ENCODE results near the gene KHK. TPM values are rescaled to one million over a fixed set of nuclear protein-coding genes. Genes with fewer than 3 reads are reported as not detected.
"Not testable (repeated sequence)": the region's sequence is repeated elsewhere in the genome, so short reads cannot be mapped to it uniquely, and the experiment has no call there.

KHK gene
- total RNA-seq, 1 donor: 0.52 TPM

DNA sequence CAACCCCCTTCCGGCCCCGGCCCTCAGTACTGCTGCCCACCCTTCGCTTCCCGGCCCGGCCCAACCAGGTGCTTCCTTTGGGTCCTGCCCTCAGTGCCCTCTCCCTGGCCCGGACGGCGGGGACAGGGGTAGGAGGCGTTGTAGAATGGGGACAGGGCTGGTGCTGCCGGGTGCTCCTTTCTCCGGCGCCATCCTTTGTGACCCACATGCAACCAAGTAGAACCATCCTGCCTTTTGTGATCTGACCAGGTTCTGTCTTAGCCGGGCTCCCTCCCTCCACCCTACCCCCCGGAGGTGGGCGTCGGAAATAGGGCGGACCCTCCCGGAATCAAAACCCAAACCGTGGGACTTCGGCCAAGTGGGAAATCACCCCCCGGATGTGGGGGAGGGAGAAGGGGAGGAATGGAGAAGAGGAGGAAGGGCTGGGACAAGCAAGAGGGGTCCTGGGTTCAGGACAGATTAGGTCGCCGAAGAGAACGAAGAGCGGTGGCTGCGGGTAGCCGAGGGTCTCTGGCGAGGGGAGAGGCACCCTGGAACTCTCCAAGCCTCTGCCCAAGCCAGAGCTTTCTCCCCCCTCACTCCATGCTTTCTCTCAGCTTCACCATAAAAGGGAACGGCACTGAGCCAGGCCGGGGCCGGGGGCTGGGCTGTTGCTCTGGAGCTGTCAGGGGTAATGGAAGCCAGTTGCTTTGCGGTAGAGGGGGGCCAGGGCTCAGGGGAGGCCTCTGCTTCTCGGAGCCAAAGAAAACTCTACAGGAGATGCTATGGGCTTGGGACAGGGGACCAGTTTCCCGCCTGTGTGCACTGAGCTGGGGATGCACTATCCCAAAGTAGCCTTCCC is 14.4 kb upstream of the KHK start:
- no peaks in the 10 kb centered on the region for H3K27me3 ChIP-seq (ENCODE audit: insufficient read depth, low read length)
- no peaks in the 10 kb centered on the region for H3K9me3 ChIP-seq (ENCODE audit: low read depth, low read length)
- H3K4me3 ChIP-seq (ENCODE audit: low read length): peak overlapping the region; percentile 94
- H3K4me1 ChIP-seq (ENCODE audit: insufficient read depth, low read length): peaks cover 53% of the 10 kb centered on the region

DNA sequence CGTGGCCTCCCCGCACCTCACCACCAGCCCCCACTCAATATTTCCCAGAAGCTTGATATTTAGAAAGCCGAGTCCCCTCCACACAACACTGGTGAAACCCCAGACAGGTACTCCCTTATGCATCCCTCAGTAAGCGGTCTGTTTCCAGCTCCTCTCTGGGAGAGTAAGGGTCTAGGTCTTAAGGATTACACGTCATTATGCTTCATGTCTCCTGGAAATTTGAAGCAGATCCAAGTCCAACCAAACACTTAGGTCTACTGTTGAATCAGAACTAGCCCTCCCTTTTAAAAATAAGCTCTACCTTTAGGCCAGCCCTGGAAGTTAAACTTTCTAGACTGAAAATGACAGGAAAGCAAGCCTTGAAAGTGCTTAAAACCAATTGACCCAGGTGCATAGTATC is 13.7 kb upstream of the KHK start:
- H3K27me3 ChIP-seq (ENCODE audit: insufficient read depth, low read length): no peaks in the 10 kb centered on the region
- H3K4me3 ChIP-seq (ENCODE audit: low read length): no peak overlapping the region
- H3K4me1 ChIP-seq (ENCODE audit: insufficient read depth, low read length): peaks cover 53% of the 10 kb centered on the region
- H3K9me3 ChIP-seq (ENCODE audit: low read depth, low read length): no peaks in the 10 kb centered on the region

DNA sequence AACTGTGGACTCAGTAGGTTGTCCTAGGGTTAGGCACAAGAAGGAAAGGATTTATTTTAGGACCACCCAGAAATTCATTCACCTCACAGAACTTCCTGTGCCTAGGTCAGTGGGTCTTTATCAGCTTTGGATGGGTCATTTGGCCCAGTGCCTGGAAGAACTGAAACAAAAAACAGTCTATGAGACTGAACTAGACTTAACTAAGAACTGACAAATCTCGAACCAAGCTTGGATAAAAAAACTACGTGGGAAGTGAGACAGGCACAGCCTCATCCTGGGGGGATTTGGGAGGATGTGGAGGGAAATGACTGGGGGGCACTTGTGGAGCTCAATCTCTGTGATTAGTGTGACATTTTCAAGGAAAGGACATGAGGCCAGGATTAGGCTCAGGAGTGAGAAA is 12.8 kb upstream of the KHK start:
- no peaks in the 10 kb centered on the region for H3K27me3 ChIP-seq (ENCODE audit: insufficient read depth, low read length)
- H3K9me3 ChIP-seq (ENCODE audit: low read depth, low read length): no peaks in the 10 kb centered on the region
- no peak overlapping the region for H3K4me3 ChIP-seq (ENCODE audit: low read length)
- H3K4me1 ChIP-seq (ENCODE audit: insufficient read depth, low read length): peaks cover 53% of the 10 kb centered on the region

DNA sequence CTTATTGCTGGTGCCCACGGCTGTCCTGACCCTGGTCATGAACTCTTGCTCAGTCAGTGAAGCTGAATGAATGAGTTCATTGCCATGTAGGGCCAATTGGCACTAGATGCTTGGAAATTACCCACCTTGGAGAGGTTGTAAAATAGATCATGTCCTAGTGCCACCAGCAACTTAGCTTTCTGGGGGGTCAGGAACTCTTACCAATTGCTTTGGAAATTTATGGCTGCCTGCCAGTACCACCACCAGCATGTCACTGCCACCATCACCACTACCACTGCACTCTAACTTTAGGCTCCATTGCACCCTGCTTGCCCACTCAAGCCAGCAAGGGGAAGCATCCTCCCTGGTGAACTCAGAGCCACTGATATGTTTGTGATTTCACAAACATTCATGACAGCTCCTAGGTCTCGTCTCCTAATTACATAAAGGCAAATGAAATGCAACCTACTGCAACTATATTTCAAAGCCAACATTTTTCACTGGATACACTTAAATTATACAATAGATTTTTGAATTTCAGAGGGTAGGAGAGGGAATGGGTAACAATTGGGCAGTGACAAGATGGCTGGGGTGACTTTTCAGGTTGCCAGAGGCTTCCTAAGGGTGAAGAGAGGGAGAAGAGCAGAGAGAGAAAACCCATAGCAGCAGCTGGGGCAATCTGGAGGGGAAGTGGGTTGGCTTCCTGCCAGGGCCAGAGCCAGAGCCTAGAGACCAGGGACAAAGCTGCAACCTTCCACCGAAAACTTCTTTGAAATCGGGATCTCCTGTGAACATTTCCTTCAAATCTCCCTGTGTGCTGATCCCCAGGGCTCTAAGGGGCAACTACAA is 11.6 kb upstream of the KHK start:
- Histone ChIP-seq H3K27me3 (ENCODE audit: insufficient read depth, low read length) (no peaks in the 10 kb centered on the region), H3K4me3 (ENCODE audit: low read length) (no peak overlapping the region), H3K9me3 (ENCODE audit: low read depth, low read length) (no peaks in the 10 kb centered on the region), H3K4me1 (ENCODE audit: insufficient read depth, low read length) (peaks cover 58% of the 10 kb centered on the region)

DNA sequence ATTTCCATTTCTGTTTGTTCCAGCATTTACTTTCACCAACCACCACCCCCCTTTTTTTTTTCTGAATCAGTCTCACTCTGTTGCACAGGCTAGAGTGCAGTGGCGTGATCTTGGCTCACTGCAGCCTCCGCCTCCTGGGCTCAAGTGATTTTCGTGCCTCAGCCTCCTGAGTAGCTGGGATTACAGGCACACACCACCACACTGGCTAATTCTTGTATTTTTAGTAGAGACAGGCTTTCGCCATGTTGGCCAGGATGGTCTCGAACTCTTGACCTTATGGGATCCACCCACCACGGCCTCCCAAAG is 11.1 kb upstream of the KHK start:
- H3K9me3 ChIP-seq (ENCODE audit: low read depth, low read length); H3K27me3 ChIP-seq (ENCODE audit: insufficient read depth, low read length); H3K4me3 ChIP-seq (ENCODE audit: low read length): not testable (repeated sequence)
- peaks cover 52% of the 10 kb centered on the region for H3K4me1 ChIP-seq (ENCODE audit: insufficient read depth, low read length)

DNA sequence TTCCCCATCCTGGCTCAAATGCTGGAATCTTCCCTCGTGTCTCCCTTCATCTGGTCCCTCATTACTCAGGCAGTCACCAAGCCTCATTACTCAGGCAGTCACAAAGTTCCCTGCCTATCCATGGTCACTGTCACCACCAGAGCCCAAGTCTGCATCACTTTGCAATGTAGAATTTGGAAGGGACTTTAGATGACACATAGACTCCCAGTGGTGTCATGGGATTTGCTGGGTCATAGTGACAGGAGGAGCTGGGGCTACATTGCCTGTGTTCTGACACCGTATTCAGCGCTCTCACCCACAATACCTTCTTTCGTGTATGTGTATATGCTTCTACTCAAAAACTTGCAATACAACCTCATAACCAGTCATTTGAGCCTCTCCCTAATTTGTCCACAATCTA is 10.2 kb upstream of the KHK start:
- H3K9me3 ChIP-seq (ENCODE audit: low read depth, low read length): no peaks in the 10 kb centered on the region
- H3K4me3 ChIP-seq (ENCODE audit: low read length): no peak overlapping the region
- H3K4me1 ChIP-seq (ENCODE audit: insufficient read depth, low read length): peaks cover 54% of the 10 kb centered on the region

DNA sequence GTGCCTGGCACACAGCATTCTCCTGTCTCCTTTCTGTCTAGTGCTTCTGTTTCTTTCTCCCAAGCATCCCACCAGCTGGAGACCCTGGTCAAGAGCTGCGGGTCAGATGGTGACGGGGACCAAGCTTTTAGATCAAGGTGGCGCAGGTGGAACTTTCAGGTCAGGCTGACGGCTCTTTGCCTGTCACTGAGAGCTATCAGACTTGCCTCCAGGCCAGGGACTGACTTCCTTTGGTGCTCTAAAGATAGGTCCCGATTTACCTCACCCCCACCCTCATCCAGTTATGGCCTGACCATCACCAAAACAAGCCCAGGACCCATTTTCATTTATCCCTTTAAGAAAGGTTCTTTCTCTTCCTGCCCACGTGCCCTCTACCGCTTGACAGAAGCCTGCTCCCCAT is 9.3 kb upstream of the KHK start:
- peaks cover 59% of the 10 kb centered on the region for H3K4me1 ChIP-seq (ENCODE audit: insufficient read depth, low read length)

More for the DNA sequence above, 10.2 kb upstream of the KHK start:
- H3K27me3 ChIP-seq (ENCODE audit: insufficient read depth, low read length): no peaks in the 10 kb centered on the region

DNA sequence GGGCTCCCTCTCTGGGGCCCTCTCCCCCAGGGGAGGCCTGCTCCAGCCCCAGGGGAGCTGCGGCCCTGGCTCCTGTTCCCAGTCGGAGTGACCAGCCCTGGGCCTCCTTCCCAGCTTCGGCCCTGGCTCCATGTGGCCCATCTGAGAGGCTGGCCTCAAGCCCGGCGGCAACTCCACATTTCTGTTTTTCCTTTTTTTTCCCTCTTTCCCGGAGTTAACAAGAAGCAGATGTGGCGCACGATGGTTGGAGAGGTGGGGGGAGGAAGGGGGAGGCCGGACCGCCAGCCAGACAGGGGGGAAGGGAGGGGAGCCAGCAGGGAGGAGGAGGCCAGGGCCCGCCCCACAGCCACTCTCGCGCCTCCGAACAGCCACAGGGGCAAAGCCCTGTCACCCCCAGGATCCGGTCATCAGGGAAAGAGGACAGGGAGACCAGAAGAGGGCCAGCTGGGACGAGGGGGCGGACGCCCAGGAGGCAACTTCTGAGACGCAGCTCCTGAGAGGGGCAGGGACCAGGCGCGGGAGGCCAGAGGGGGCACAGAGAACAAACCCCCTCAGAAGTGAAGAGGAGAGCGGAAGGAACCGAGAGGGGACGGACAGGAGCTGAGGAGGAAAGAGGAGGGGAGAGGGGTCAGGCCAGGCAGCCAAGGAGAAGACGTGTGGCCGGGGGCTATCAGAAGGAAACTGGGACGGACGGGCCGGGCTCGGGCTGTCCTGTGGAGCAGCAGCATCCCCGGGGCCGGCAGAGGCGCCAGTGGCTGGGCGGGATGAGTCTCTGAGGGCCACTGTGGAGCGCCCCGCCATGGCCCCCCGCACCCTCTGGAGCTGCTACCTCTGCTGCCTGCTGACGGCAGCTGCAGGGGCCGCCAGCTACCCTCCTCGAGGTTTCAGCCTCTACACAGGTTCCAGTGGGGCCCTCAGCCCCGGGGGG is 8.0 kb upstream of the KHK start, which contains the start of gene EMILIN1:
EMILIN1 (plus strand) TSS at position 349 of the 928 bp plus-strand sequence; CDS start at position 800, 451 bp downstream.
- H3K4me3 ChIP-seq (ENCODE audit: low read length): no peak within 1 kb of the TSS
- H3K9me3 ChIP-seq (ENCODE audit: low read depth, low read length): no peaks in the 10 kb centered on the region
- peaks cover 53% of the 10 kb centered on the region for H3K4me1 ChIP-seq (ENCODE audit: insufficient read depth, low read length)
- H3K27me3 ChIP-seq (ENCODE audit: insufficient read depth, low read length): no peaks in the 10 kb centered on the region

More for the DNA sequence above, 9.3 kb upstream of the KHK start:
- no peaks in the 10 kb centered on the region for H3K9me3 ChIP-seq (ENCODE audit: low read depth, low read length)
- H3K27me3 ChIP-seq (ENCODE audit: insufficient read depth, low read length): no peaks in the 10 kb centered on the region
- no peak overlapping the region for H3K4me3 ChIP-seq (ENCODE audit: low read length)

DNA sequence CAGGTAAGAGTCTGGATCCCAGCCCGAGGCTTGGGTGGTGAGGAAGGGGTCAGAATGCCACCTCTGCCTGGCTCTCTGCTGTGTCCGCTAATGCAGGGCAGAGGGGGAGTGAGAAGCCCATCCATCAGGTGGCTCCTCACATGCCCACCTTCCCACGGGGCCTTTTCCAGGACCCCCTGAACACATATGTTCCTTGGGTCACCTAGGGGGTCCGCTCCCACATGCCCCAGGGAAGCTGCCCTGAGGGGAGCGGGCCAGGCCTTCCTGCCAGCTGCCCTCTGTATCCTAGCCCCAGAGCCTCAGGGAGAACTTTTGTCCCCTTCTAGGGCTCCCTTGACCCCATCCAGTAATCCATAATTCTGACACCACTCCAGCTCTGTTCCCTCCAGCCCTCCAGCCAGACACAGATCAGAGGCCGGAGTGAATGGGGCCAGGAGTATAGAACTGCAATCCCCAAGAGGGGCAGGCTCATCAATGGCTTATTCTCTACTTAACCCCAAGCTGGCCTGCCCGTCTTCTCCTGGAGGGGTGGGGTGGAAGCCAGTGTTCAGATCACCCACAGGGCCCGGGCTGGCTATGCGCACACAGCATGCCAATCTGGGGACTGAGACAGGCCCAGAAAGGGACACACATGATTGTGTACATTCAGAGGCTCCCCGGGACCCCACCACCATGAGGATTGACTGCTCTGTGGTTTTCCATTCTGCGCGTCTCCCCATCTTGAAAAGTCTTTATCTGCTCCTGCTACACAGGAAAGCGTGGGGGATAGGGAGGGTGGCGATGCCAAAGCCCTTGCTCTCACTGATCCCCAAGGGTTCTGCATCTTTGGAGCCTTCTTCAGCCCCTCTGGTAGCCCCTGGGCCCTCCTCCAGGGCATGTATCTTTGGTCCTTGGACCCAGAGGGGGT is 7.1 kb upstream of the KHK start:
- H3K9me3 ChIP-seq (ENCODE audit: low read depth, low read length): no peaks in the 10 kb centered on the region
- no peak overlapping the region for H3K4me3 ChIP-seq (ENCODE audit: low read length)
- H3K4me1 ChIP-seq (ENCODE audit: insufficient read depth, low read length): peaks cover 45% of the 10 kb centered on the region
- no peaks in the 10 kb centered on the region for H3K27me3 ChIP-seq (ENCODE audit: insufficient read depth, low read length)

DNA sequence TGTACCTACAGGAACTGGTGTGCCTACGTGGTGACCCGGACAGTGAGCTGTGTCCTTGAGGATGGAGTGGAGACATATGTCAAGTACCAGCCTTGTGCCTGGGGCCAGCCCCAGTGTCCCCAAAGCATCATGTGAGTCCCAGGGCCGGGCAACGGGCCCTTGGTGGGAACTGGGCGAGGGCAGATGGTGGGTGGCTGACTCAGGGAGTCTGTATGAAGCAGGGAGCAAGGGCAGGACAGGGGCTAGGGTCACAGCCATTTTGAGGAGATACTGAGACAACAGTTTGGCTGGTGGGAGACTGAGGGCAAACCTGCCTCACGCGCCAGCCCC is 6.5 kb upstream of the KHK start:
- Histone ChIP-seq H3K4me3 (ENCODE audit: low read length) (no peak overlapping the region), H3K27me3 (ENCODE audit: insufficient read depth, low read length) (no peaks in the 10 kb centered on the region), H3K9me3 (ENCODE audit: low read depth, low read length) (no peaks in the 10 kb centered on the region), H3K4me1 (ENCODE audit: insufficient read depth, low read length) (peaks cover 44% of the 10 kb centered on the region)

DNA sequence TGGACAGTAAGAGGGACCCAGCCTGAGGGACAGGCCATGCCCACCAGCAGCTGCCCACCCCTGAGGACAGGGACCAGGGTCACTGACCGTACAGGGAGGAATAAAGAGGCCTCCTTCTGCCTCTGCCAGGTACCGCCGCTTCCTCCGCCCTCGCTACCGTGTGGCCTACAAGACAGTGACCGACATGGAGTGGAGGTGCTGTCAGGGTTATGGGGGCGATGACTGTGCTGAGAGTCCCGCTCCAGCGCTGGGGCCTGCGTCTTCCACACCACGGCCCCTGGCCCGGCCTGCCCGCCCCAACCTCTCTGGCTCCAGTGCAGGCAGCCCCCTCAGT is 6.0 kb upstream of the KHK start:
- no peaks in the 10 kb centered on the region for H3K27me3 ChIP-seq (ENCODE audit: insufficient read depth, low read length)
- no peak overlapping the region for H3K4me3 ChIP-seq (ENCODE audit: low read length)

DNA sequence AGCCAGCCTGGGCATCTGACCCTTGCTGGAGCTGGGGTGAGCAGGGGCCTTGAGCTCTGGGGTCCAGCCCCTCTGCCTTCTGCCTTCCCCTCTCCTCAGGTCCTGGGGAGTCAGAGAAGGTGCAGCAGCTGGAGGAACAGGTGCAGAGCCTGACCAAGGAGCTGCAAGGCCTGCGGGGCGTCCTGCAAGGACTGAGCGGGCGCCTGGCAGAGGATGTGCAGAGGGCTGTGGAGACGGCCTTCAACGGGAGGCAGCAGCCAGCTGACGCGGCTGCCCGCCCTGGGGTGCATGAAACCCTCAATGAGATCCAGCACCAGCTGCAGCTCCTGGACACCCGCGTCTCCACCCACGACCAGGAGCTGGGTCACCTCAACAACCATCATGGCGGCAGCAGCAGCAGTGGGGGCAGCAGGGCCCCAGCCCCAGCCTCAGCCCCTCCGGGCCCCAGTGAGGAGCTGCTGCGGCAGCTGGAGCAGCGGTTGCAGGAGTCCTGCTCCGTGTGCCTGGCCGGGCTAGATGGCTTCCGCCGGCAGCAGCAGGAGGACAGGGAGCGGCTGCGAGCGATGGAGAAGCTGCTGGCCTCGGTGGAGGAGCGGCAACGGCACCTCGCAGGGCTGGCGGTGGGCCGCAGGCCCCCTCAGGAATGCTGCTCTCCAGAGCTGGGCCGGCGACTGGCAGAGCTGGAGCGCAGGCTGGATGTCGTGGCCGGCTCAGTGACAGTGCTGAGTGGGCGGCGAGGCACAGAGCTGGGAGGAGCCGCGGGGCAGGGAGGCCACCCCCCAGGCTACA is 4.4 kb upstream of the KHK start:
- Histone ChIP-seq H3K4me1 (ENCODE audit: insufficient read depth, low read length) (peaks cover 45% of the 10 kb centered on the region), H3K27me3 (ENCODE audit: insufficient read depth, low read length) (no peaks in the 10 kb centered on the region), H3K9me3 (ENCODE audit: low read depth, low read length) (no peaks in the 10 kb centered on the region), H3K4me3 (ENCODE audit: low read length) (no peak overlapping the region)

More for the DNA sequence above, 6.0 kb upstream of the KHK start:
- H3K4me1 ChIP-seq (ENCODE audit: insufficient read depth, low read length): peaks cover 44% of the 10 kb centered on the region
- H3K9me3 ChIP-seq (ENCODE audit: low read depth, low read length): no peaks in the 10 kb centered on the region

DNA sequence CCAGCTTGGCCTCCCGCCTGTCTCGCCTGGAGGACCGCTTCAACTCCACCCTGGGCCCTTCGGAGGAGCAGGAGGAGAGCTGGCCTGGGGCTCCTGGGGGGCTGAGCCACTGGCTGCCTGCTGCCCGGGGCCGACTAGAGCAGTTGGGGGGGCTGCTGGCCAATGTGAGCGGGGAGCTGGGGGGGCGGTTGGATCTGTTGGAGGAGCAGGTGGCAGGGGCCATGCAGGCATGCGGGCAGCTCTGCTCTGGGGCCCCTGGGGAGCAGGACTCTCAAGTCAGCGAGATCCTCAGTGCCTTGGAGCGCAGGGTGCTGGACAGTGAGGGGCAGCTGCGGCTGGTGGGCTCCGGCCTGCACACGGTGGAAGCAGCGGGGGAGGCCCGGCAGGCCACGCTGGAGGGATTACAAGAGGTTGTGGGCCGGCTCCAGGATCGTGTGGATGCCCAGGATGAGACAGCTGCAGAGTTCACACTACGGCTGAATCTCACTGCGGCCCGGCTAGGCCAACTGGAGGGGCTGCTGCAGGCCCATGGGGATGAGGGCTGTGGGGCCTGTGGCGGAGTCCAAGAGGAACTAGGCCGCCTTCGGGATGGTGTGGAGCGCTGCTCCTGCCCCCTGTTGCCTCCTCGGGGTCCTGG is 3.7 kb upstream of the KHK start:
- H3K9me3 ChIP-seq (ENCODE audit: low read depth, low read length): no peaks in the 10 kb centered on the region
- peaks cover 50% of the 10 kb centered on the region for H3K4me1 ChIP-seq (ENCODE audit: insufficient read depth, low read length)
- H3K27me3 ChIP-seq (ENCODE audit: insufficient read depth, low read length): no peaks in the 10 kb centered on the region
- no peak overlapping the region for H3K4me3 ChIP-seq (ENCODE audit: low read length)
